ENCODE data around the gene POMT2. TPM values are rescaled to one million over a fixed set of nuclear protein-coding genes. Genes with fewer than 3 reads are reported as not detected.
"Not testable (repeated sequence)": the region's sequence is repeated elsewhere in the genome, so short reads cannot be mapped to it uniquely, and the experiment has no call there.

POMT2 gene
- total RNA-seq, 2 experiments from 2014 or later = 5.9 to 31.4 TPM

DNA sequence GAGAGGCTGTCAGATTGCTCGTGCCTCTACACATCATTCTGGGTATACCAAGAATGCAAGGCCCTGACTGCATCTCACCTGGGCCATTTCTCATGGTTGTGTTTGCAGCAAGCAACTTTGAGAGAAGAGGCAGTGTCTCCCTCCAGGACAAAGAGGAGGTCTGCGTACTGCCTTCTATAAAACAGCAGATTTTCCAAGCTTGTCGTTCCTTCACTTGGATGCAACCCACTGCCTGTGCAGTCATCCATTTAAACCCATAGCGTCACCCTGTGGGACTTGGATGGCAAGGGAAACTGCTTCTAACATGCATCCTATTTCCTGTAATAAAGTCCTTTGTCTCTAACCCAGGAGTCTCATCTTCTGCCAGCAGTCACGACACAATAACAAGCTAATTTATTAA is 1.3 kb downstream of the POMT2 start:
- TF ChIP-seq, protein P1, sequence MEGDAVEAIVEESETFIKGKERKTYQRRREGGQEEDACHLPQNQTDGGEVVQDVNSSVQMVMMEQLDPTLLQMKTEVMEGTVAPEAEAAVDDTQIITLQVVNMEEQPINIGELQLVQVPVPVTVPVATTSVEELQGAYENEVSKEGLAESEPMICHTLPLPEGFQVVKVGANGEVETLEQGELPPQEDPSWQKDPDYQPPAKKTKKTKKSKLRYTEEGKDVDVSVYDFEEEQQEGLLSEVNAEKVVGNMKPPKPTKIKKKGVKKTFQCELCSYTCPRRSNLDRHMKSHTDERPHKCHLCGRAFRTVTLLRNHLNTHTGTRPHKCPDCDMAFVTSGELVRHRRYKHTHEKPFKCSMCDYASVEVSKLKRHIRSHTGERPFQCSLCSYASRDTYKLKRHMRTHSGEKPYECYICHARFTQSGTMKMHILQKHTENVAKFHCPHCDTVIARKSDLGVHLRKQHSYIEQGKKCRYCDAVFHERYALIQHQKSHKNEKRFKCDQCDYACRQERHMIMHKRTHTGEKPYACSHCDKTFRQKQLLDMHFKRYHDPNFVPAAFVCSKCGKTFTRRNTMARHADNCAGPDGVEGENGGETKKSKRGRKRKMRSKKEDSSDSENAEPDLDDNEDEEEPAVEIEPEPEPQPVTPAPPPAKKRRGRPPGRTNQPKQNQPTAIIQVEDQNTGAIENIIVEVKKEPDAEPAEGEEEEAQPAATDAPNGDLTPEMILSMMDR (conservative IDR thresholded peaks at IDR 0.05; ENCODE audit: low read length) = no peak
- no peak for TF ChIP-seq EZH2phosphoT487 (IDR thresholded peaks at IDR 0.05; ENCODE audit: borderline replicate concordance, low read depth, low read length)
- H3K4me1 ChIP-seq (ENCODE audit: insufficient read depth, low read length, poor library complexity, severe bottlenecking) = peaks cover 25% of the 10 kb centered on the region
- ChIA-PET CTCF (ENCODE audit: unreplicated experiment) (no interaction called here), POLR2A (interaction anchor here (0.6 to 1.1 kb wide), 2 partner anchors 138 to 240 kb away, joined by 3 to 4 read pairs; partner anchors contain the start of gene TMEM63C)
- H3K27ac ChIP-seq (ENCODE audit: low read depth, low read length, poor library complexity, severe bottlenecking) = no peak overlapping the region
- BruUV-seq (replicated peaks) = no TSS peak
- H3K4me2 ChIP-seq (ENCODE audit: low read length) = peak overlapping the region; percentile 76
- H3K79me2 ChIP-seq (ENCODE audit: insufficient read depth, low read depth, low read length) = peaks cover 16% of the 10 kb centered on the region; the same call in 1 of the 2 replicates
- intact Hi-C loops (cut with micrococcal nuclease; ENCODE audit: unreplicated experiment) = no loop called here
- H3K9me2 ChIP-seq (ENCODE audit: insufficient read depth, low read length) = no peaks in the 10 kb centered on the region
- no peaks in the 10 kb centered on the region for H4K20me1 ChIP-seq (ENCODE audit: insufficient read depth, low read length)
- DNase-seq (ENCODE audit: low spot score) = no peak
- H3K4me3 ChIP-seq (ENCODE audit: low read depth, low read length, poor library complexity, severe bottlenecking) = peak overlapping the region; percentile 81
- no peaks in the 10 kb centered on the region for H3K36me3 ChIP-seq (ENCODE audit: insufficient read depth, low read length)
- H3K9me3 ChIP-seq (ENCODE audit: low read length) = no peaks in the 10 kb centered on the region
- H2AFZ ChIP-seq (ENCODE audit: low read length) = peak overlapping the region; percentile 66; the same call in 1 of the 2 replicates

DNA sequence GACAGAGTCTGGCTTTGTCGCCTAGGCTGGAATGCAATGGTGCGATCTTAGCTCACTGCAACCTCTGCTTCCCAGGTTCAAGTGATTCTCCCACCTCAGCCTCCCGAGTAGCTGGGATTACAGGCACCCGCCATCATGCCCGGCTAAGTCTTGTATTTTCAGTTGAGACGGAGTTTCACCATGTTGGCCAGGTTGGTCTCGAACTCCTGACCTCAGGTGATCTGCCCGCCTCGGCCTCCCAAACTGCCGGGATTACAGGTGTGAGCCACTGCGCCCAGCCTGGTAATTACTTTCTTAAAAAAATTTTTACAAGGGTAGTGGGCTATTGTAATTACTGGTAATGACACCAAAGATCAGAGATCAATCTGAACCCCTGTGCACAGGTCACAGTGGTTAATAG is 1.9 kb downstream of the POMT2 start:
- BruUV-seq (replicated peaks); H3K27ac ChIP-seq (ENCODE audit: low read depth, low read length, poor library complexity, severe bottlenecking); H3K9me3 ChIP-seq (ENCODE audit: low read length); H3K4me3 ChIP-seq (ENCODE audit: low read depth, low read length, poor library complexity, severe bottlenecking); H4K20me1 ChIP-seq (ENCODE audit: insufficient read depth, low read length); H3K36me3 ChIP-seq (ENCODE audit: insufficient read depth, low read length); DNase-seq (ENCODE audit: low spot score); H2AFZ ChIP-seq (ENCODE audit: low read length); H3K9me2 ChIP-seq (ENCODE audit: insufficient read depth, low read length); POLR2A ChIA-PET; intact Hi-C loops (cut with micrococcal nuclease; ENCODE audit: unreplicated experiment); CTCF ChIA-PET (ENCODE audit: unreplicated experiment); H3K4me2 ChIP-seq (ENCODE audit: low read length): not testable (repeated sequence)
- Histone ChIP-seq H3K4me1 (ENCODE audit: insufficient read depth, low read length, poor library complexity, severe bottlenecking) (peaks cover 25% of the 10 kb centered on the region), H3K79me2 (ENCODE audit: insufficient read depth, low read depth, low read length) (peaks cover 16% of the 10 kb centered on the region; the same call in 1 of the 2 replicates)

DNA sequence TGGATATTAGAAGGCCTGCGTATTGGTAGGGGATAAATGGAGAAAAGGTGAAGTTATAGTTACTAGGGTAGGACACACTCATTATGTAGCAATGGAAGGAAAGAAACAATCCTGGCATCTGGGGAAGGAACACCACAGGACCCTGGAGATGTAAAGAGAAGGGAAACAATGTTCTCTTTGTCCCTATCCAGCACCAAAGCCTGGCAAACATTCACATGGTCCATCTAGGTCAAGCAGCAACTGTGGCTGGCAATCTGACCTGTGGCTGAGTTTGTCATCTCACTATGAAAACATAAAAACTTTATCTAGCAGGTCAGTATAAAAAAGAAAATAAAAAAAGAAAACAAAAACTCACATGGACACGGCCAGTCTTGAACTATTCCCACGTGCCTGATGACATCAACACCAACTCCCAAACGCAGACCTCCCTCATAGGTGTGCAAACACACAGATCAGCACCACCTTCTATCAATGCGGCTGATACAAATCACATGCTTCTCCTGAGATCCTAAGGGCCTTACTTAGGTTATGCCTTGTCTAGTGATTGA is 2.6 kb downstream of the POMT2 start:
- POLR2A ChIA-PET = no interaction called here
- H4K20me1 ChIP-seq (ENCODE audit: insufficient read depth, low read length) = no peaks in the 10 kb centered on the region
- no peak overlapping the region for H3K4me2 ChIP-seq (ENCODE audit: low read length)
- no peaks in the 10 kb centered on the region for H3K9me2 ChIP-seq (ENCODE audit: insufficient read depth, low read length)
- no peaks in the 10 kb centered on the region for H3K9me3 ChIP-seq (ENCODE audit: low read length)
- intact Hi-C loops (cut with micrococcal nuclease; ENCODE audit: unreplicated experiment) = no loop called here
- H3K79me2 ChIP-seq (ENCODE audit: insufficient read depth, low read depth, low read length) = peaks cover 16% of the 10 kb centered on the region; the same call in 1 of the 2 replicates
- no peak overlapping the region for H3K27ac ChIP-seq (ENCODE audit: low read depth, low read length, poor library complexity, severe bottlenecking)
- H2AFZ ChIP-seq (ENCODE audit: low read length) = no peak overlapping the region
- TF ChIP-seq EZH2phosphoT487 (IDR thresholded peaks at IDR 0.05; ENCODE audit: borderline replicate concordance, low read depth, low read length) = no peak
- TF ChIP-seq, protein P1 (conservative IDR thresholded peaks at IDR 0.05; ENCODE audit: low read length) = no peak
- no peak overlapping the region for H3K4me3 ChIP-seq (ENCODE audit: low read depth, low read length, poor library complexity, severe bottlenecking)
- CTCF ChIA-PET (ENCODE audit: unreplicated experiment) = no interaction called here
- BruUV-seq (replicated peaks) = no TSS peak
- peaks cover 25% of the 10 kb centered on the region for H3K4me1 ChIP-seq (ENCODE audit: insufficient read depth, low read length, poor library complexity, severe bottlenecking)
- no peaks in the 10 kb centered on the region for H3K36me3 ChIP-seq (ENCODE audit: insufficient read depth, low read length)
- DNase-seq (ENCODE audit: low spot score) = no peak
